Measurements from ENCODE around the gene DKK2.

GRCh38 chr4:107036584-107037198, 578 bp upstream of the DKK2 start:
- TF ChIP-seq FOS (IDR thresholded peaks at IDR 0.05; ENCODE audit: borderline replicate concordance, insufficient read depth, low read length) (no peak), POLR2AphosphoS5 (IDR thresholded peaks at IDR 0.05; ENCODE audit: insufficient read depth, low read depth, low read length) (no peak), EZH2 (IDR thresholded peaks at IDR 0.05; ENCODE audit: borderline replicate concordance, low read depth, low read length, severe bottlenecking) (no peak), POLR2A (IDR thresholded peaks at IDR 0.05; ENCODE audit: low read depth, low read length) (no peak)
- TF ChIP-seq, protein P1, sequence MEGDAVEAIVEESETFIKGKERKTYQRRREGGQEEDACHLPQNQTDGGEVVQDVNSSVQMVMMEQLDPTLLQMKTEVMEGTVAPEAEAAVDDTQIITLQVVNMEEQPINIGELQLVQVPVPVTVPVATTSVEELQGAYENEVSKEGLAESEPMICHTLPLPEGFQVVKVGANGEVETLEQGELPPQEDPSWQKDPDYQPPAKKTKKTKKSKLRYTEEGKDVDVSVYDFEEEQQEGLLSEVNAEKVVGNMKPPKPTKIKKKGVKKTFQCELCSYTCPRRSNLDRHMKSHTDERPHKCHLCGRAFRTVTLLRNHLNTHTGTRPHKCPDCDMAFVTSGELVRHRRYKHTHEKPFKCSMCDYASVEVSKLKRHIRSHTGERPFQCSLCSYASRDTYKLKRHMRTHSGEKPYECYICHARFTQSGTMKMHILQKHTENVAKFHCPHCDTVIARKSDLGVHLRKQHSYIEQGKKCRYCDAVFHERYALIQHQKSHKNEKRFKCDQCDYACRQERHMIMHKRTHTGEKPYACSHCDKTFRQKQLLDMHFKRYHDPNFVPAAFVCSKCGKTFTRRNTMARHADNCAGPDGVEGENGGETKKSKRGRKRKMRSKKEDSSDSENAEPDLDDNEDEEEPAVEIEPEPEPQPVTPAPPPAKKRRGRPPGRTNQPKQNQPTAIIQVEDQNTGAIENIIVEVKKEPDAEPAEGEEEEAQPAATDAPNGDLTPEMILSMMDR (IDR thresholded peaks at IDR 0.05; ENCODE audit: extremely low read depth in 1 of 2, insufficient read depth in 1 of 2, low read depth in 1 of 2, low read length in 2 of 2) = no peak
- TF ChIP-seq, protein P2, sequence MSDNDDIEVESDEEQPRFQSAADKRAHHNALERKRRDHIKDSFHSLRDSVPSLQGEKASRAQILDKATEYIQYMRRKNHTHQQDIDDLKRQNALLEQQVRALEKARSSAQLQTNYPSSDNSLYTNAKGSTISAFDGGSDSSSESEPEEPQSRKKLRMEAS (IDR thresholded peaks at IDR 0.05; ENCODE audit: insufficient read depth, insufficient read length) = no peak
